ENCODE results near the gene ACTR5. TPM values are rescaled to one million over a fixed set of nuclear protein-coding genes. Genes with fewer than 3 reads are reported as not detected.

The ACTR5 gene
- total RNA-seq, 1 experiment from 2014 or later: 9.8 TPM

DNA sequence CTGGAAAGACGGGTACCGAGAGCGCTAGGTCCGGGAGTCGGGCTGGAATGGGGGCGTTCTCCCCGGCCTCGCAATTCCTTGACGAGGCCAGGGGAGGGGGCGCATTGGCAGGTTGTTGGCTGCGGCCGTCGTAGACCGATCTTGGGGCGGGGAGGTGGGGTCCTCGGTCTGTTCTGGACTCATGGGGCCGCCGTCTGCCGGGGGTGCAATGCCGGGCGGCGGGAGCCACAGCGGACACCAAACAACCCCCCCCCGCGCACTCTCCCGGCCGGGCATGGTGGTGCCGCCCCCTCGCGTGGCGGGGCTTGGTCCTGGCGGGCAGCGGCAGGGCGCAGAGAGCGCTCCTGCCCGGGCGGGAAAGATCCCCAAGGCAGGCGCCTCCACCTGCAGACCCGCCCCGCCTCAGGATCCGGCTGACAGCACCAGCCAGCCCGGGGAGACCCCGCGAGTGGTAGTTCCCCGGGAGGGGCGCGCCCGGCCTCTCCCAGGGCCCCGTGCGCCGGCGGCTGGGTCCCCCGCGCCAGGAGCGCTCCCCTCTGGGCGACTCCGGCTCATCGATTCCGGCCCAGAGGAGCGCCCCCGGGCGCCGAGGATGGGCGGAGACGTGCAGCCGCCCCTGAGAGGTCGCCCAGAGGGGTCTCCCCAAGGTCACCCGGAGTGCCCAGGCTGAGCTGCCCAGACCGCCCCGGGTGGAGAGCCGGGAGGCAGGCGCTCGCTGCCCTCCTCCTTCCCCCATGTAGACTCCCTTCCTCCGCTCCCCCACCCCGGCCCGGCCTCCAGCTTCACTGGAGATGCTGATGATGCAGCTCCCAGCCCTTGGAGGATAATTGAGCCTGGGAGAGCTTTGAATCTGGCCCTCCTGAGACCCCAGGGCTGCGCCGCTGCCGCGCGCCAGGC lies 57.9 kb downstream of the ACTR5 start:
- H3K27ac Mint-ChIP-seq: no peak overlapping the region
- H3K4me3 Mint-ChIP-seq: peak overlapping the region; percentile 82
- H3K36me3 Mint-ChIP-seq: no peaks in the 10 kb centered on the region
- H3K27me3 Mint-ChIP-seq (ENCODE audit: low read depth): peaks cover 31% of the 10 kb centered on the region
- ChIA-PET POLR2A (interaction anchor here (0.8 to 1.4 kb wide), 7 partner anchors 12 to 196 kb away, joined by 3 to 7 read pairs (median 3); partner anchors contain the start of gene FAM83D), CTCF (interaction anchor here (0.6 to 4.1 kb wide), 24 partner anchors 10 to 243 kb away, joined by 3 to 39 read pairs (median 4); partner anchors contain the start of gene ACTR5)
- peak; percentile 44 for DNase-seq (ENCODE audit: low spot score)
- H3K4me1 Mint-ChIP-seq: peaks cover 37% of the 10 kb centered on the region
- no peaks in the 10 kb centered on the region for H3K9me3 Mint-ChIP-seq
- peak; percentile 0 for ATAC-seq
- TF ChIP-seq, protein P1, sequence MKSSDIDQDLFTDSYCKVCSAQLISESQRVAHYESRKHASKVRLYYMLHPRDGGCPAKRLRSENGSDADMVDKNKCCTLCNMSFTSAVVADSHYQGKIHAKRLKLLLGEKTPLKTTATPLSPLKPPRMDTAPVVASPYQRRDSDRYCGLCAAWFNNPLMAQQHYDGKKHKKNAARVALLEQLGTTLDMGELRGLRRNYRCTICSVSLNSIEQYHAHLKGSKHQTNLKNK (CRISPR knock-in tag; IDR thresholded peaks at IDR 0.05): no peak
- TF ChIP-seq ZNF232 (CRISPR knock-in tag; IDR thresholded peaks at IDR 0.05): no peak
- peak; percentile 78 for TF ChIP-seq ZNF423 (CRISPR knock-in tag; IDR thresholded peaks at IDR 0.05)
- TF ChIP-seq, protein P2, sequence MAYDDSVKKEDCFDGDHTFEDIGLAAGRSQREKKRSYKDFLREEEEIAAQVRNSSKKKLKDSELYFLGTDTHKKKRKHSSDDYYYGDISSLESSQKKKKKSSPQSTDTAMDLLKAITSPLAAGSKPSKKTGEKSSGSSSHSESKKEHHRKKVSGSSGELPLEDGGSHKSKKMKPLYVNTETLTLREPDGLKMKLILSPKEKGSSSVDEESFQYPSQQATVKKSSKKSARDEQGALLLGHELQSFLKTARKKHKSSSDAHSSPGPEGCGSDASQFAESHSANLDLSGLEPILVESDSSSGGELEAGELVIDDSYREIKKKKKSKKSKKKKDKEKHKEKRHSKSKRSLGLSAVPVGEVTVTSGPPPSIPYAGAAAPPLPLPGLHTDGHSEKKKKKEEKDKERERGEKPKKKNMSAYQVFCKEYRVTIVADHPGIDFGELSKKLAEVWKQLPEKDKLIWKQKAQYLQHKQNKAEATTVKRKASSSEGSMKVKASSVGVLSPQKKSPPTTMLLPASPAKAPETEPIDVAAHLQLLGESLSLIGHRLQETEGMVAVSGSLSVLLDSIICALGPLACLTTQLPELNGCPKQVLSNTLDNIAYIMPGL (CRISPR knock-in tag; IDR thresholded peaks at IDR 0.05): peak; percentile 51; the same call in 1 of the 2 replicates
- TF ChIP-seq, protein P3, sequence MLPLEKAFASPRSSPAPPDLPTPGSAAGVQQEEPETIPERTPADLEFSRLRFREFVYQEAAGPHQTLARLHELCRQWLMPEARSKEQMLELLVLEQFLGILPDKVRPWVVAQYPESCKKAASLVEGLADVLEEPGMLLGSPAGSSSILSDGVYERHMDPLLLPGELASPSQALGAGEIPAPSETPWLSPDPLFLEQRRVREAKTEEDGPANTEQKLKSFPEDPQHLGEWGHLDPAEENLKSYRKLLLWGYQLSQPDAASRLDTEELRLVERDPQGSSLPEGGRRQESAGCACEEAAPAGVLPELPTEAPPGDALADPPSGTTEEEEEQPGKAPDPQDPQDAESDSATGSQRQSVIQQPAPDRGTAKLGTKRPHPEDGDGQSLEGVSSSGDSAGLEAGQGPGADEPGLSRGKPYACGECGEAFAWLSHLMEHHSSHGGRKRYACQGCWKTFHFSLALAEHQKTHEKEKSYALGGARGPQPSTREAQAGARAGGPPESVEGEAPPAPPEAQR (CRISPR knock-in tag; IDR thresholded peaks at IDR 0.05): no peak
- no peak for TF ChIP-seq SMAD3 (CRISPR knock-in tag; IDR thresholded peaks at IDR 0.05; ENCODE audit: borderline replicate concordance)
- TF ChIP-seq, protein P4, sequence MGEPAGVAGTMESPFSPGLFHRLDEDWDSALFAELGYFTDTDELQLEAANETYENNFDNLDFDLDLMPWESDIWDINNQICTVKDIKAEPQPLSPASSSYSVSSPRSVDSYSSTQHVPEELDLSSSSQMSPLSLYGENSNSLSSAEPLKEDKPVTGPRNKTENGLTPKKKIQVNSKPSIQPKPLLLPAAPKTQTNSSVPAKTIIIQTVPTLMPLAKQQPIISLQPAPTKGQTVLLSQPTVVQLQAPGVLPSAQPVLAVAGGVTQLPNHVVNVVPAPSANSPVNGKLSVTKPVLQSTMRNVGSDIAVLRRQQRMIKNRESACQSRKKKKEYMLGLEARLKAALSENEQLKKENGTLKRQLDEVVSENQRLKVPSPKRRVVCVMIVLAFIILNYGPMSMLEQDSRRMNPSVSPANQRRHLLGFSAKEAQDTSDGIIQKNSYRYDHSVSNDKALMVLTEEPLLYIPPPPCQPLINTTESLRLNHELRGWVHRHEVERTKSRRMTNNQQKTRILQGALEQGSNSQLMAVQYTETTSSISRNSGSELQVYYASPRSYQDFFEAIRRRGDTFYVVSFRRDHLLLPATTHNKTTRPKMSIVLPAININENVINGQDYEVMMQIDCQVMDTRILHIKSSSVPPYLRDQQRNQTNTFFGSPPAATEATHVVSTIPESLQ (CRISPR knock-in tag; IDR thresholded peaks at IDR 0.05): no peak
- TF ChIP-seq GRHL2 (CRISPR knock-in tag; IDR thresholded peaks at IDR 0.05; ENCODE audit: insufficient replicate concordance, severe bottlenecking): no peak
- TF ChIP-seq, protein P5, sequence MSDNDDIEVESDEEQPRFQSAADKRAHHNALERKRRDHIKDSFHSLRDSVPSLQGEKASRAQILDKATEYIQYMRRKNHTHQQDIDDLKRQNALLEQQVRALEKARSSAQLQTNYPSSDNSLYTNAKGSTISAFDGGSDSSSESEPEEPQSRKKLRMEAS (CRISPR knock-in tag; IDR thresholded peaks at IDR 0.05): 0 out of 2 replicates have a peak, but pooled peaks have one; percentile 11
- TF ChIP-seq, protein P6, sequence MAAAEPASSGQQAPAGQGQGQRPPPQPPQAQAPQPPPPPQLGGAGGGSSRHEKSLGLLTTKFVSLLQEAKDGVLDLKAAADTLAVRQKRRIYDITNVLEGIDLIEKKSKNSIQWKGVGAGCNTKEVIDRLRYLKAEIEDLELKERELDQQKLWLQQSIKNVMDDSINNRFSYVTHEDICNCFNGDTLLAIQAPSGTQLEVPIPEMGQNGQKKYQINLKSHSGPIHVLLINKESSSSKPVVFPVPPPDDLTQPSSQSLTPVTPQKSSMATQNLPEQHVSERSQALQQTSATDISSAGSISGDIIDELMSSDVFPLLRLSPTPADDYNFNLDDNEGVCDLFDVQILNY (CRISPR knock-in tag; IDR thresholded peaks at IDR 0.05): no peak
- TF ChIP-seq, protein P7, sequence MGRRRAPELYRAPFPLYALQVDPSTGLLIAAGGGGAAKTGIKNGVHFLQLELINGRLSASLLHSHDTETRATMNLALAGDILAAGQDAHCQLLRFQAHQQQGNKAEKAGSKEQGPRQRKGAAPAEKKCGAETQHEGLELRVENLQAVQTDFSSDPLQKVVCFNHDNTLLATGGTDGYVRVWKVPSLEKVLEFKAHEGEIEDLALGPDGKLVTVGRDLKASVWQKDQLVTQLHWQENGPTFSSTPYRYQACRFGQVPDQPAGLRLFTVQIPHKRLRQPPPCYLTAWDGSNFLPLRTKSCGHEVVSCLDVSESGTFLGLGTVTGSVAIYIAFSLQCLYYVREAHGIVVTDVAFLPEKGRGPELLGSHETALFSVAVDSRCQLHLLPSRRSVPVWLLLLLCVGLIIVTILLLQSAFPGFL (CRISPR knock-in tag; IDR thresholded peaks at IDR 0.05; ENCODE audit: borderline replicate concordance): no peak

DNA sequence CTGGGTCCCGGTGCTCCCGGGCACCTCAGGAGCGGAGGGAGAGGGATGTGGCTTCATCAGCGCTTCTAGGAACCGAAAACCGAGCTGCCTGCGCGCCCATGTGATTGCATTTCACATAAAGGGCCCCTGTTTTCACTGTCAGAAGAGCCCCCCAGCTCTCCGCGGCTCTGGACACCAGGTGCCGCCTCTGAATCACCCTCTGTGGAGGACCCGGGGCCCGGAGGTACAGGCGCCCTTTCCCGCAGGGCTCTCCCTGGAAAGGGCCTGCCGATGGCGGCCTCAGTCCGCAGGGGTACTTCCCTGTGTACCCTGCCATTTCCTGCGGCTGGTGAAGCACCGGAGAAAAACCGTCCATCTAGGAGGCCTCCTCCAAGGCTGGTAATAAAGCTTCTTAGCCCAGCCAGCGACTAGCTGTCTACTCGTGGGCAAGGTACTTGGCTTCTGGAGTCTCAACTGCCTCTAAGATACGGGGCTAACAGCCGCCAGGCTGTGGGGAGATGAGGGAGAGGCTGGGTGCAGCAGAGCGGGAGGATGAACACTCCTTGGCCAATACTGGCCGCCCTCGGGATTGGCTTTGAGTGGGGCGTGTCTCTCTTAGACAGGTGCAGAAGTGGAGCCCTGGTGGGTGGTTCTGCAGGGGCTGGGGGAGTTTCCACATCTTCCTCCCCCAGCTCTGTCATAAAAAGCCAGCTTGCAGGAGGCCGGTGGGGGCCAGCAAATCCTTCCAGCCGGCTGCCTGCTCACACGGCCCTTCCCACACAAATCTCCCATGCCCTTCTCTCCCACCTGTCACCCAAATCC lies 58.8 kb downstream of the ACTR5 start:
- Mint-ChIP-seq H3K9me3 (no peaks in the 10 kb centered on the region), H3K27me3 (ENCODE audit: low read depth) (peaks cover 29% of the 10 kb centered on the region), H3K27ac (no peak overlapping the region), H3K4me1 (peaks cover 37% of the 10 kb centered on the region), H3K4me3 (peak overlapping the region; percentile 69), H3K36me3 (no peaks in the 10 kb centered on the region)
- POLR2A ChIA-PET: no interaction called here
- CTCF ChIA-PET: interaction anchor here (0.6 to 4.1 kb wide), 10 partner anchors 11 to 148 kb away, joined by 3 to 39 read pairs (median 3); no protein-coding TSS in a partner anchor
- peak; percentile 27 for DNase-seq (ENCODE audit: low spot score)
- ATAC-seq: 0 out of 2 replicates have a peak, but pooled peaks have one; percentile 0
- TF ChIP-seq, protein P8, sequence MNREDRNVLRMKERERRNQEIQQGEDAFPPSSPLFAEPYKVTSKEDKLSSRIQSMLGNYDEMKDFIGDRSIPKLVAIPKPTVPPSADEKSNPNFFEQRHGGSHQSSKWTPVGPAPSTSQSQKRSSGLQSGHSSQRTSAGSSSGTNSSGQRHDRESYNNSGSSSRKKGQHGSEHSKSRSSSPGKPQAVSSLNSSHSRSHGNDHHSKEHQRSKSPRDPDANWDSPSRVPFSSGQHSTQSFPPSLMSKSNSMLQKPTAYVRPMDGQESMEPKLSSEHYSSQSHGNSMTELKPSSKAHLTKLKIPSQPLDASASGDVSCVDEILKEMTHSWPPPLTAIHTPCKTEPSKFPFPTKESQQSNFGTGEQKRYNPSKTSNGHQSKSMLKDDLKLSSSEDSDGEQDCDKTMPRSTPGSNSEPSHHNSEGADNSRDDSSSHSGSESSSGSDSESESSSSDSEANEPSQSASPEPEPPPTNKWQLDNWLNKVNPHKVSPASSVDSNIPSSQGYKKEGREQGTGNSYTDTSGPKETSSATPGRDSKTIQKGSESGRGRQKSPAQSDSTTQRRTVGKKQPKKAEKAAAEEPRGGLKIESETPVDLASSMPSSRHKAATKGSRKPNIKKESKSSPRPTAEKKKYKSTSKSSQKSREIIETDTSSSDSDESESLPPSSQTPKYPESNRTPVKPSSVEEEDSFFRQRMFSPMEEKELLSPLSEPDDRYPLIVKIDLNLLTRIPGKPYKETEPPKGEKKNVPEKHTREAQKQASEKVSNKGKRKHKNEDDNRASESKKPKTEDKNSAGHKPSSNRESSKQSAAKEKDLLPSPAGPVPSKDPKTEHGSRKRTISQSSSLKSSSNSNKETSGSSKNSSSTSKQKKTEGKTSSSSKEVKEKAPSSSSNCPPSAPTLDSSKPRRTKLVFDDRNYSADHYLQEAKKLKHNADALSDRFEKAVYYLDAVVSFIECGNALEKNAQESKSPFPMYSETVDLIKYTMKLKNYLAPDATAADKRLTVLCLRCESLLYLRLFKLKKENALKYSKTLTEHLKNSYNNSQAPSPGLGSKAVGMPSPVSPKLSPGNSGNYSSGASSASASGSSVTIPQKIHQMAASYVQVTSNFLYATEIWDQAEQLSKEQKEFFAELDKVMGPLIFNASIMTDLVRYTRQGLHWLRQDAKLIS (CRISPR knock-in tag; IDR thresholded peaks at IDR 0.05; ENCODE audit: borderline replicate concordance): no peak
- TF ChIP-seq JUN (CRISPR knock-in tag; IDR thresholded peaks at IDR 0.05): no peak
- no peak for TF ChIP-seq OVOL2 (CRISPR knock-in tag; IDR thresholded peaks at IDR 0.05; ENCODE audit: borderline replicate concordance)
- no peak for TF ChIP-seq GTF2I (CRISPR knock-in tag; conservative IDR thresholded peaks at IDR 0.05)
